Endothelial cell of umbilical vein (primary cell): ENCODE data around the gene ITPRID2. TPM values are rescaled to one million over a fixed set of nuclear protein-coding genes. Genes with fewer than 3 reads are reported as not detected.

Experiments used
- BruUV-seq: library from RNA; stranded (reverse); fragments of 400-500 nt; replicated peaks from 2 replicates; lab custom pipeline; 2021; lab: Mats Ljungman, UMichigan
- CTCF ChIA-PET: fragments of 300-600, 350-600 bp; sonication (Branson Sonifier 250); formaldehyde crosslinking; loops from one replicate; lab custom pipeline; 2021; ENCODE audit warnings: antibody characterized with exemption, inconsistent platforms; lab: Charles Lee
- POLR2A ChIA-PET: fragments of 300-600, 350-600 bp; sonication (Branson Sonifier 250); formaldehyde crosslinking; loops from one replicate; lab custom pipeline; 2021; ENCODE audit warnings: antibody characterized with exemption, inconsistent platforms; lab: Charles Lee
- DNase-seq: peaks from one replicate; pipeline ENCODE4 v3.0.0-alpha.2; 2011; ENCODE audit warnings: low read depth, low spot score
- FAIRE-seq: peaks from 2 replicates; lab custom pipeline; 2011; peaks lifted over from hg19 to GRCh38; lab: Jason Lieb, UNC
- H2AFZ ChIP-seq: 2 replicates; pipeline ENCODE4 v1.6.0; 2012; ENCODE audit warnings: low read depth, low read length, control low read depth, inconsistent platforms
- H3K27ac ChIP-seq: 2 replicates; pipeline ENCODE4 v1.5.1; 2011; ENCODE audit warnings: low read depth, mild to moderate bottlenecking, control low read depth, low read length, moderate library complexity; ENCODE audit not compliant: insufficient read depth
- H3K27me3 ChIP-seq, 2 experiments: 2 replicates each; pipeline versions ENCODE4 v1.6.0 to v1.6.1; 2011; ENCODE audit warnings: low read length in 2 of 2, mixed read lengths in 1 of 2; ENCODE audit not compliant: control insufficient read depth in 2 of 2, insufficient read depth in 2 of 2
- H3K36me3 ChIP-seq, 2 experiments: 2 replicates in 1 of 2; 3 replicates in 1 of 2; pipeline ENCODE4 v1.5.1; 2011; ENCODE audit warnings: low read length in 2 of 2, mild to moderate bottlenecking in 1 of 2, moderate library complexity in 1 of 2; ENCODE audit not compliant: control insufficient read depth in 2 of 2, insufficient read depth in 2 of 2; ENCODE audit errors: extremely low read depth in 1 of 2
- H3K4me1 ChIP-seq: 3 replicates; pipeline ENCODE4 v1.5.1; 2011; ENCODE audit warnings: mild to moderate bottlenecking, low read length; ENCODE audit not compliant: control insufficient read depth, insufficient read depth; ENCODE audit errors: extremely low read depth
- H3K4me2 ChIP-seq: 2 replicates; pipeline ENCODE4 v1.6.1; 2011; ENCODE audit warnings: low read length, control low read depth, mixed read lengths; ENCODE audit not compliant: insufficient read depth
- H3K4me3 ChIP-seq, 3 experiments: fragments of 200-600 bp in 1 of 3; sonication (generic), shearing (Covaris generic) in 1 of 3; replicated peaks in 1 of 3; 2 replicates each; pipeline ENCODE4 v1.5.1; 2011 to 2016; ENCODE audit warnings: control low read depth in 3 of 3, low read length in 3 of 3, mild to moderate bottlenecking in 2 of 3, inconsistent platforms in 1 of 3, low read depth in 1 of 3, moderate library complexity in 1 of 3; ENCODE audit not compliant: insufficient read depth in 1 of 3
- H3K79me2 ChIP-seq: 2 replicates; pipeline ENCODE4 v1.6.0; 2012; ENCODE audit warnings: low read length, inconsistent platforms; ENCODE audit not compliant: control insufficient read depth, insufficient read depth
- H3K9ac ChIP-seq: replicated peaks from 2 replicates; pipeline ENCODE3; 2011; ENCODE audit warnings: low read length, control low read depth; ENCODE audit not compliant: insufficient read depth; ENCODE audit errors: extremely low read depth
- H3K9me1 ChIP-seq: replicated peaks from 3 replicates; pipeline ENCODE4 v1.6.0; 2011; ENCODE audit warnings: mild to moderate bottlenecking, low read length; ENCODE audit not compliant: control insufficient read depth, insufficient read depth; ENCODE audit errors: extremely low read depth
- H3K9me3 ChIP-seq: replicated peaks from 2 replicates; pipeline ENCODE4 v1.5.1; 2012; ENCODE audit warnings: low read length, inconsistent platforms; ENCODE audit not compliant: control insufficient read depth, insufficient read depth
- H4K20me1 ChIP-seq: replicated peaks from 2 replicates; pipeline ENCODE3; 2011; ENCODE audit warnings: mild to moderate bottlenecking, low read length; ENCODE audit not compliant: control insufficient read depth, insufficient read depth; ENCODE audit errors: extremely low read depth
- EZH2 ChIP-seq: IDR thresholded peaks from 2 replicates; pipeline ENCODE4 v1.6.1; 2012; ENCODE audit warnings: borderline replicate concordance, low read depth, mild to moderate bottlenecking, moderate library complexity, low read length, inconsistent platforms; ENCODE audit not compliant: severe bottlenecking
- FOS ChIP-seq: IDR thresholded peaks from 2 replicates; pipeline ENCODE4 v1.6.1; 2011; ENCODE audit warnings: mild to moderate bottlenecking, low read length, moderate library complexity, borderline replicate concordance; ENCODE audit not compliant: insufficient read depth
- GATA2 ChIP-seq: IDR thresholded peaks from 2 replicates; pipeline ENCODE4 v1.7.0; 2011; ENCODE audit warnings: low read depth, mild to moderate bottlenecking, moderate library complexity, mixed read lengths, low read length; ENCODE audit not compliant: insufficient read length, insufficient read depth
- JUN ChIP-seq: IDR thresholded peaks from 2 replicates; pipeline ENCODE4 v1.6.1; 2011; ENCODE audit warnings: borderline replicate concordance, low read depth; ENCODE audit not compliant: insufficient read length, insufficient read depth
- MYC ChIP-seq: IDR thresholded peaks from one replicate; pipeline ENCODE4 v1.6.1; 2011; ENCODE audit warnings: mild to moderate bottlenecking, low read depth, low read length
- POLR2A ChIP-seq: IDR thresholded peaks from 2 replicates; pipeline ENCODE4 v1.6.1; 2012; ENCODE audit warnings: low read depth, mild to moderate bottlenecking, control low read depth, low read length
- POLR2AphosphoS5 ChIP-seq: IDR thresholded peaks from 2 replicates; pipeline ENCODE4 v1.6.1; 2012; ENCODE audit warnings: low read depth, mild to moderate bottlenecking, control low read depth, low read length, moderate library complexity; ENCODE audit not compliant: insufficient read depth
- dilution Hi-C: fragments of 300-500 bp; cut with MboI; formaldehyde crosslinking; loops from one replicate; pipeline ENCODE4 v1.15.0; 2019; ENCODE audit warnings: low sequenced_read_pairs; ENCODE audit not compliant: extremely low pct_ligation_motif_present
- intact Hi-C: fragments of 100-400 bp; cut with micrococcal nuclease; formaldehyde crosslinking; loops from one replicate; pipeline ENCODE4 v1.10.0; 2022
- polyA plus RNA-seq, 4 experiments: library from polyadenylated mRNA; depleted of rRNA in 3 of 4; stranded (reverse) in 3 of 4; unstranded in 1 of 4; fragments of >200 nt; gene quantifications; 2 replicates each; pipeline versions ENCODE4 v1.2.1 to v1.2.3, GENCODE V29; 2011 to 2012; ENCODE audit warnings: missing spikeins in 1 of 4
- total RNA-seq: library from RNA; stranded (reverse); gene quantifications from 2 replicates; pipeline ENCODE4 v1.2.3, GENCODE V29; 2021
- TF ChIP-seq, protein P1 (sequence below): IDR thresholded peaks from 2 replicates; pipeline ENCODE4 v1.6.1; 2011; ENCODE audit not compliant: insufficient read depth, insufficient read length
- TF ChIP-seq, protein P2 (sequence below), 2 donors: IDR thresholded peaks; 1 replicate in 1 of 2; 2 replicates in 1 of 2; pipeline ENCODE4 v1.5.1; 2011; ENCODE audit warnings: low read length in 2 of 2, mild to moderate bottlenecking in 2 of 2, moderate library complexity in 2 of 2, control low read depth in 1 of 2, inconsistent platforms in 1 of 2, low read depth in 1 of 2; ENCODE audit not compliant: insufficient read depth in 1 of 2; ENCODE audit errors: extremely low read depth in 1 of 2

The ITPRID2 gene
- total and polyA plus RNA-seq, 2 donors (not counting 3 experiments of a cell fraction or from before 2014, with no cell fraction given), result 37.6 to 272 TPM

- dilution Hi-C loops (no loop called here), intact Hi-C loops (no loop called here)
- H3K9me3 ChIP-seq, result no peaks in the 10 kb centered on the region
- H3K27ac ChIP-seq, result no peak overlapping the region
- no peaks in the 10 kb centered on the region for H3K36me3 ChIP-seq
- H3K4me2 ChIP-seq, result no peak overlapping the region
- H3K27me3 ChIP-seq, result no peaks in the 10 kb centered on the region
- BruUV-seq, result no TSS peak
- H3K9ac ChIP-seq, result no peak overlapping the region
- no peaks in the 10 kb centered on the region for H3K9me1 ChIP-seq
- no peak for TF ChIP-seq EZH2
- no peak for TF ChIP-seq POLR2A
- TF ChIP-seq, protein P1, sequence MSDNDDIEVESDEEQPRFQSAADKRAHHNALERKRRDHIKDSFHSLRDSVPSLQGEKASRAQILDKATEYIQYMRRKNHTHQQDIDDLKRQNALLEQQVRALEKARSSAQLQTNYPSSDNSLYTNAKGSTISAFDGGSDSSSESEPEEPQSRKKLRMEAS, result no peak
- no peak for TF ChIP-seq MYC
- no peak for TF ChIP-seq POLR2AphosphoS5
- no peak for TF ChIP-seq GATA2
- TF ChIP-seq, protein P2, sequence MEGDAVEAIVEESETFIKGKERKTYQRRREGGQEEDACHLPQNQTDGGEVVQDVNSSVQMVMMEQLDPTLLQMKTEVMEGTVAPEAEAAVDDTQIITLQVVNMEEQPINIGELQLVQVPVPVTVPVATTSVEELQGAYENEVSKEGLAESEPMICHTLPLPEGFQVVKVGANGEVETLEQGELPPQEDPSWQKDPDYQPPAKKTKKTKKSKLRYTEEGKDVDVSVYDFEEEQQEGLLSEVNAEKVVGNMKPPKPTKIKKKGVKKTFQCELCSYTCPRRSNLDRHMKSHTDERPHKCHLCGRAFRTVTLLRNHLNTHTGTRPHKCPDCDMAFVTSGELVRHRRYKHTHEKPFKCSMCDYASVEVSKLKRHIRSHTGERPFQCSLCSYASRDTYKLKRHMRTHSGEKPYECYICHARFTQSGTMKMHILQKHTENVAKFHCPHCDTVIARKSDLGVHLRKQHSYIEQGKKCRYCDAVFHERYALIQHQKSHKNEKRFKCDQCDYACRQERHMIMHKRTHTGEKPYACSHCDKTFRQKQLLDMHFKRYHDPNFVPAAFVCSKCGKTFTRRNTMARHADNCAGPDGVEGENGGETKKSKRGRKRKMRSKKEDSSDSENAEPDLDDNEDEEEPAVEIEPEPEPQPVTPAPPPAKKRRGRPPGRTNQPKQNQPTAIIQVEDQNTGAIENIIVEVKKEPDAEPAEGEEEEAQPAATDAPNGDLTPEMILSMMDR (IDR thresholded peaks at IDR 0.05; ENCODE audit: extremely low read depth in 1 of 2, insufficient read depth in 1 of 2, low read depth in 1 of 2, low read length in 2 of 2), result no peak
- TF ChIP-seq JUN, result no peak
- TF ChIP-seq FOS, result no peak
- FAIRE-seq (no peak), DNase-seq (no peak)
- H4K20me1 ChIP-seq, result no peaks in the 10 kb centered on the region
- H3K4me1 ChIP-seq, result peaks cover 34% of the 10 kb centered on the region
- CTCF ChIA-PET, result interaction anchor here (1.0 to 2.0 kb wide), 4 partner anchors 119 to 243 kb away, joined by 3 to 8 read pairs (median 6); no protein-coding TSS in a partner anchor
- H3K79me2 ChIP-seq, result no peaks in the 10 kb centered on the region
- H3K4me3 ChIP-seq, result no peak overlapping the region
- H2AFZ ChIP-seq, result no peak overlapping the region
- POLR2A ChIA-PET, result no interaction called here
Observed at GRCh38 chr2:181958726-181959125, 67.2 kb downstream of the ITPRID2 start.
